ENCODE measurements around the gene PARP9.

Gene PARP9

DNA sequence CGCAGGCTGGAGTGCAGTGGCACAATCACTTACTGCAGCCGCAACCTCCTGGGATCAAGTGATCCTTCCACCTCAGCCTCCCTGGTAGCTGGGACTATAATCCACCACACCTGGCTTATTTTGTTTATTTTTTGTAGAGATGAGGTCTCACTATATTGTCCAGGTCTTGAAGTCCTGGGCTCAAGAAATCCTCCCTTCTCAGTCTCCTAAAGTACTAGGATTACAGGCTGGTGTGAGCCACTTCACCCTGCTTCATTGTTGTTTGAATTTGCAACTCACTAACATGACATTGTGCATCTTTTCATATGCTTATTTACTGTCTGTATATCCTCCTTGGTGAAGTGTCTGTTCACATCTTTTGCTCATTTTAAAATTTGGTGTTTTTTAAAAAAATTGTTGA lies 23.5 kb upstream of the PARP9 start:
- ChIA-PET POLR2A (ENCODE audit: low non-redundant PET) (no interaction called here), CTCF (no interaction called here)
- TF ChIP-seq, protein P1, sequence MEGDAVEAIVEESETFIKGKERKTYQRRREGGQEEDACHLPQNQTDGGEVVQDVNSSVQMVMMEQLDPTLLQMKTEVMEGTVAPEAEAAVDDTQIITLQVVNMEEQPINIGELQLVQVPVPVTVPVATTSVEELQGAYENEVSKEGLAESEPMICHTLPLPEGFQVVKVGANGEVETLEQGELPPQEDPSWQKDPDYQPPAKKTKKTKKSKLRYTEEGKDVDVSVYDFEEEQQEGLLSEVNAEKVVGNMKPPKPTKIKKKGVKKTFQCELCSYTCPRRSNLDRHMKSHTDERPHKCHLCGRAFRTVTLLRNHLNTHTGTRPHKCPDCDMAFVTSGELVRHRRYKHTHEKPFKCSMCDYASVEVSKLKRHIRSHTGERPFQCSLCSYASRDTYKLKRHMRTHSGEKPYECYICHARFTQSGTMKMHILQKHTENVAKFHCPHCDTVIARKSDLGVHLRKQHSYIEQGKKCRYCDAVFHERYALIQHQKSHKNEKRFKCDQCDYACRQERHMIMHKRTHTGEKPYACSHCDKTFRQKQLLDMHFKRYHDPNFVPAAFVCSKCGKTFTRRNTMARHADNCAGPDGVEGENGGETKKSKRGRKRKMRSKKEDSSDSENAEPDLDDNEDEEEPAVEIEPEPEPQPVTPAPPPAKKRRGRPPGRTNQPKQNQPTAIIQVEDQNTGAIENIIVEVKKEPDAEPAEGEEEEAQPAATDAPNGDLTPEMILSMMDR (conservative IDR thresholded peaks at IDR 0.05; ENCODE audit: low read depth) = no peak
- H3K27ac ChIP-seq = no peak overlapping the region
- no peak for DNase-seq (ENCODE audit: low spot score)

DNA sequence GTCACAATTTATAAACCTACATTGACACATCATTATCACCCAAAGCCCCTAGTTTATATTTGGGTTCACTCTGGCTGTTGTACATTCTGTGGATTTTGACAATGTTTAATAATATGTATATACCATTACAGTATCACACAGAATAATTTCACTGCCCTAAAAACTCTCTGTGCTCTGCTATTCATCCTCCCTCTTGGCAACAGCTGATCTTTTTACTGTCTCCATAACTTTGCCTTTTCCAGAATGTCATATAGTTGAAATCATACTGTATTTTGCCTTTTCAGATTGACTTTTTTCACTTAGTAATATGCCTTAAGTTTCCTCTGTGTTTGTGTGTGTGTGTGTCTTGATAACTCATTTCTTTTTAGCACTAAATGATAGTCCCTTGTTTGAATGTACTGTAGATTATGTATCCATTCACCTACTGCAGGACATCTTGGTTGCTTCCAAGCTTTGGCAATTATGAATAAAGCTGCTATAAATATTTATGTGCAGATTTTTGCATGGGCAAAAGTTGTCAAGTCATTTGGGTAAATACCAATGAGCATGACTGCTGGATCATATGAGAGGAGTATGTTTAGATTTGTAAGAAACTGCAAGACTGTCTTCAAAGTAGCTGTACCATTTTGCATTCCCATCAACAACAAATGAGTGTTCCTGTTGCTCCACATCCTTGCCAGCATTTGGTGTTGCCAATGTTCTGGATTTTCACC lies 22.8 kb upstream of the PARP9 start:
- DNase-seq (ENCODE audit: low spot score) = no peak
- TF ChIP-seq, protein P1 (conservative IDR thresholded peaks at IDR 0.05; ENCODE audit: low read depth) = no peak
- no peak overlapping the region for H3K27ac ChIP-seq
- ChIA-PET CTCF (no interaction called here), POLR2A (ENCODE audit: low non-redundant PET) (no interaction called here)

DNA sequence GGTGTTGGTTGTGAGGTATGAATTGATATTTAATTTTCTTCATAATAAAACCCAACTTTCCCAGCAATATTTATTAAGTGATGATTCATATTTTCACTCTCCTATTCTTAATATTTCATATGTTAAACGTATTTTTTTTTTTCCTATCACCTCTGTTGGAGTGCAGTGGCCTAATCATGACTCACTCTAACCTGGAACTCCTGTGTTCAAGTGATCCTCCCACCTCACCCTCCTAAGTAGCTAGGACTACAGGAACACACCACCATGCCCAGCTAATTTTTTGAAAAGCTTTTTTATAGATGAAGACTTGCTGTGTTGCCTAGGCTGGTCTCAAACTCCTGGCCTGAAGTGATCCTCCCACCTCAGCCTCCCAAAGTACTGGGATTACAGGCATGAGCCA lies 22.0 kb upstream of the PARP9 start:
- ChIA-PET POLR2A (ENCODE audit: low non-redundant PET) (no interaction called here), CTCF (interaction anchor here (0.7 kb wide), 1 partner anchor 620 kb away, joined by 3 read pairs; no protein-coding TSS in a partner anchor)
- DNase-seq (ENCODE audit: low spot score) = no peak
- TF ChIP-seq, protein P1 (conservative IDR thresholded peaks at IDR 0.05; ENCODE audit: low read depth) = no peak
- H3K27ac ChIP-seq = no peak overlapping the region

DNA sequence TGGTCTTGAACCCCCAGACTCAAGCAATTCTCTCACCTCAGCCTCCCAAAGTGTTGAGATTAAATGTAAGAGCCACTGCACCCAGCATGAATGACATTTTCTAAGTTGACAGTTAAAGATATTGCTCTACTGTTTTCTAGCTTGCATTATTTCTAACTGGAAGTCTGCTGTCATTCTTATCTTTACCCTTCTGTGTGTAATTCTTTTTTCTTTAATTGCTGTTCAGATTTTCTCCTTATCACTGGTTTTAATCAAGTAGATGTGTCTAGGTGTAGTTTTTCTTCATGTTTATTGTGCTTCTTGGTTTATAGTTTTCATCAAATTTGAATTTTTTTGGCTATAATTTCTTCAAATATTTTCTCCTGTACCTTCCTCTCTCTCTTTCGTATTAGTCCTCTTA lies 18.3 kb upstream of the PARP9 start:
- CTCF ChIA-PET = interaction anchor here (0.6 kb wide), 1 partner anchor 453 kb away, joined by 3 read pairs; no protein-coding TSS in a partner anchor
- POLR2A ChIA-PET (ENCODE audit: low non-redundant PET) = no interaction called here
- no peak overlapping the region for H3K27ac ChIP-seq
- no peak for DNase-seq (ENCODE audit: low spot score)
- TF ChIP-seq, protein P1 (conservative IDR thresholded peaks at IDR 0.05; ENCODE audit: low read depth) = no peak

DNA sequence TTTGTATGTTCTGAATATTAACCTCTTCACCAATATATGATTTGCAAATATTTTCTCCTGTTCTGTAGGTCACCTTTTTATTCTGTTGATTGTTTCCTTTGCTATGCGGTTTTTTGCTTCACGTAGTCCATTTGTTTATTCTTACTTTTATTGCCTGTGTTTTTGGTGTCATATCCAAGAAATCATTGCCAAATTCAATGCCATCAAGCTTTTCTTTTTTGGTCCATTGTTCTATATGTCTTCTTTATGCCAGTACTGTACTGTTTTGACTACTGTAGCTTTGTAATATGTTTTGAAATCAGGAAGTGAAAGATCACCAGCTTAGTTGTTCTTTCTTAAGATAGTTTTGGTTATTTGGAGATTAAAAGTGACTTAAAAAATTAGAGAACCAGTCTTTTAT lies 17.5 kb upstream of the PARP9 start:
- ChIA-PET CTCF (interaction anchor here (0.7 kb wide), 2 partner anchors 175 to 616 kb away, joined by 3 read pairs; no protein-coding TSS in a partner anchor), POLR2A (ENCODE audit: low non-redundant PET) (no interaction called here)
- H3K27ac ChIP-seq = no peak overlapping the region
- TF ChIP-seq, protein P1 (conservative IDR thresholded peaks at IDR 0.05; ENCODE audit: low read depth) = no peak
- no peak for DNase-seq (ENCODE audit: low spot score)

DNA sequence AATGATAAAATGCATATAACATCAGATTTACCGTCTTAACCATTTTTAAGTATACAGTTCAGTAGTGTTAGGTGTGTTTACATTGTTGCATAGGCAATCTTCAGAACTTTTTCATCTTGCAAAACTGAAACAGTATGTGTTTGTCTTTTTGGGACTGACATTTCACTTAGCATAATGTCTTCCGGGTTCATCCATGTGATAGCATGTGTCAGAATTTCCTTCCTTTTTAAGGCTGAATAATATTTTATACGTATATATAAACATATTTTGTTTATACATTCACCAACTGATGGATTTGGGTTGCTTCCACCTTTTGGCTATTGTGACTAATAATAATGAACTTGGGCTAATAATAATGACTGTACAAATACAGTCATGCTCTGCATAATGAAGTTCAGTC lies 16.4 kb upstream of the PARP9 start:
- no peak overlapping the region for H3K27ac ChIP-seq
- CTCF ChIA-PET = no interaction called here
- POLR2A ChIA-PET (ENCODE audit: low non-redundant PET) = no interaction called here
- no peak for DNase-seq (ENCODE audit: low spot score)
- TF ChIP-seq, protein P1 (conservative IDR thresholded peaks at IDR 0.05; ENCODE audit: low read depth) = no peak
